Measurements from ENCODE around the gene ITGB8.

DNA sequence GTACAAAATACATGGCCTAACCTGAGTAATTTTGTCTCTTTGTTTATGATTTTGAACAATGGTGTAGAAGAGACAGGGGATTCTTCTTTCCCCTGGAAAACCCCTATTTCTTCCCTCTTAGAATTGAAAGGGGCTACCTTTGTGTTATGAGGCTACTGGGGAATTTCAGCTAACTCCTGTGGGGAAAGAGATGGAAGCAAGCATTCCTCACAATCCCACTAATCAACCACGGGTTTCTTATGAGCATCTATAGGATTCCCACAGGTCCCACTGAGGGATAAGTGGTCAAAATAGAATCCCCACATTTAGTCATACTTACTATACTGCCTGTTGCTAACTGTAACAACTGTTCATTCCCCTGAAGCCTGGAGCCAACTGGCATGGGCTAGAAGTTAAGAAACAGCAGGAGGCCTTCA, 32.2 kb upstream of the ITGB8 start:
- TF ChIP-seq, protein P1, sequence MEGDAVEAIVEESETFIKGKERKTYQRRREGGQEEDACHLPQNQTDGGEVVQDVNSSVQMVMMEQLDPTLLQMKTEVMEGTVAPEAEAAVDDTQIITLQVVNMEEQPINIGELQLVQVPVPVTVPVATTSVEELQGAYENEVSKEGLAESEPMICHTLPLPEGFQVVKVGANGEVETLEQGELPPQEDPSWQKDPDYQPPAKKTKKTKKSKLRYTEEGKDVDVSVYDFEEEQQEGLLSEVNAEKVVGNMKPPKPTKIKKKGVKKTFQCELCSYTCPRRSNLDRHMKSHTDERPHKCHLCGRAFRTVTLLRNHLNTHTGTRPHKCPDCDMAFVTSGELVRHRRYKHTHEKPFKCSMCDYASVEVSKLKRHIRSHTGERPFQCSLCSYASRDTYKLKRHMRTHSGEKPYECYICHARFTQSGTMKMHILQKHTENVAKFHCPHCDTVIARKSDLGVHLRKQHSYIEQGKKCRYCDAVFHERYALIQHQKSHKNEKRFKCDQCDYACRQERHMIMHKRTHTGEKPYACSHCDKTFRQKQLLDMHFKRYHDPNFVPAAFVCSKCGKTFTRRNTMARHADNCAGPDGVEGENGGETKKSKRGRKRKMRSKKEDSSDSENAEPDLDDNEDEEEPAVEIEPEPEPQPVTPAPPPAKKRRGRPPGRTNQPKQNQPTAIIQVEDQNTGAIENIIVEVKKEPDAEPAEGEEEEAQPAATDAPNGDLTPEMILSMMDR (conservative IDR thresholded peaks at IDR 0.05; ENCODE audit: low read depth in 2 of 2), result no peak
- TF ChIP-seq POLR2AphosphoS5 (IDR thresholded peaks at IDR 0.05; ENCODE audit: low read depth) (no peak), EZH2 (IDR thresholded peaks at IDR 0.05; ENCODE audit: low read depth, unreplicated experiment) (no peak), ZNF331 (CRISPR knock-in tag; IDR thresholded peaks at IDR 0.05; ENCODE audit: low read depth) (no peak), CREB1 (CRISPR knock-in tag; IDR thresholded peaks at IDR 0.05; ENCODE audit: low read depth) (no peak), EZH2phosphoT487 (IDR thresholded peaks at IDR 0.05; ENCODE audit: unreplicated experiment) (no peak), STAT1 (IDR thresholded peaks at IDR 0.05; ENCODE audit: unreplicated experiment) (no peak), NANOG (IDR thresholded peaks at IDR 0.05; ENCODE audit: borderline replicate concordance) (no peak), JUNB (IDR thresholded peaks at IDR 0.05; ENCODE audit: unreplicated experiment) (no peak), ZNF114 (CRISPR knock-in tag; IDR thresholded peaks at IDR 0.05) (no peak)
- TF ChIP-seq, protein P2, sequence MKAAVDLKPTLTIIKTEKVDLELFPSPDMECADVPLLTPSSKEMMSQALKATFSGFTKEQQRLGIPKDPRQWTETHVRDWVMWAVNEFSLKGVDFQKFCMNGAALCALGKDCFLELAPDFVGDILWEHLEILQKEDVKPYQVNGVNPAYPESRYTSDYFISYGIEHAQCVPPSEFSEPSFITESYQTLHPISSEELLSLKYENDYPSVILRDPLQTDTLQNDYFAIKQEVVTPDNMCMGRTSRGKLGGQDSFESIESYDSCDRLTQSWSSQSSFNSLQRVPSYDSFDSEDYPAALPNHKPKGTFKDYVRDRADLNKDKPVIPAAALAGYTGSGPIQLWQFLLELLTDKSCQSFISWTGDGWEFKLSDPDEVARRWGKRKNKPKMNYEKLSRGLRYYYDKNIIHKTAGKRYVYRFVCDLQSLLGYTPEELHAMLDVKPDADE (IDR thresholded peaks at IDR 0.05), result no peak
- TF ChIP-seq, protein P3, sequence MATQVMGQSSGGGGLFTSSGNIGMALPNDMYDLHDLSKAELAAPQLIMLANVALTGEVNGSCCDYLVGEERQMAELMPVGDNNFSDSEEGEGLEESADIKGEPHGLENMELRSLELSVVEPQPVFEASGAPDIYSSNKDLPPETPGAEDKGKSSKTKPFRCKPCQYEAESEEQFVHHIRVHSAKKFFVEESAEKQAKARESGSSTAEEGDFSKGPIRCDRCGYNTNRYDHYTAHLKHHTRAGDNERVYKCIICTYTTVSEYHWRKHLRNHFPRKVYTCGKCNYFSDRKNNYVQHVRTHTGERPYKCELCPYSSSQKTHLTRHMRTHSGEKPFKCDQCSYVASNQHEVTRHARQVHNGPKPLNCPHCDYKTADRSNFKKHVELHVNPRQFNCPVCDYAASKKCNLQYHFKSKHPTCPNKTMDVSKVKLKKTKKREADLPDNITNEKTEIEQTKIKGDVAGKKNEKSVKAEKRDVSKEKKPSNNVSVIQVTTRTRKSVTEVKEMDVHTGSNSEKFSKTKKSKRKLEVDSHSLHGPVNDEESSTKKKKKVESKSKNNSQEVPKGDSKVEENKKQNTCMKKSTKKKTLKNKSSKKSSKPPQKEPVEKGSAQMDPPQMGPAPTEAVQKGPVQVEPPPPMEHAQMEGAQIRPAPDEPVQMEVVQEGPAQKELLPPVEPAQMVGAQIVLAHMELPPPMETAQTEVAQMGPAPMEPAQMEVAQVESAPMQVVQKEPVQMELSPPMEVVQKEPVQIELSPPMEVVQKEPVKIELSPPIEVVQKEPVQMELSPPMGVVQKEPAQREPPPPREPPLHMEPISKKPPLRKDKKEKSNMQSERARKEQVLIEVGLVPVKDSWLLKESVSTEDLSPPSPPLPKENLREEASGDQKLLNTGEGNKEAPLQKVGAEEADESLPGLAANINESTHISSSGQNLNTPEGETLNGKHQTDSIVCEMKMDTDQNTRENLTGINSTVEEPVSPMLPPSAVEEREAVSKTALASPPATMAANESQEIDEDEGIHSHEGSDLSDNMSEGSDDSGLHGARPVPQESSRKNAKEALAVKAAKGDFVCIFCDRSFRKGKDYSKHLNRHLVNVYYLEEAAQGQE (IDR thresholded peaks at IDR 0.05; ENCODE audit: unreplicated experiment), result no peak
- TF ChIP-seq, protein P4, sequence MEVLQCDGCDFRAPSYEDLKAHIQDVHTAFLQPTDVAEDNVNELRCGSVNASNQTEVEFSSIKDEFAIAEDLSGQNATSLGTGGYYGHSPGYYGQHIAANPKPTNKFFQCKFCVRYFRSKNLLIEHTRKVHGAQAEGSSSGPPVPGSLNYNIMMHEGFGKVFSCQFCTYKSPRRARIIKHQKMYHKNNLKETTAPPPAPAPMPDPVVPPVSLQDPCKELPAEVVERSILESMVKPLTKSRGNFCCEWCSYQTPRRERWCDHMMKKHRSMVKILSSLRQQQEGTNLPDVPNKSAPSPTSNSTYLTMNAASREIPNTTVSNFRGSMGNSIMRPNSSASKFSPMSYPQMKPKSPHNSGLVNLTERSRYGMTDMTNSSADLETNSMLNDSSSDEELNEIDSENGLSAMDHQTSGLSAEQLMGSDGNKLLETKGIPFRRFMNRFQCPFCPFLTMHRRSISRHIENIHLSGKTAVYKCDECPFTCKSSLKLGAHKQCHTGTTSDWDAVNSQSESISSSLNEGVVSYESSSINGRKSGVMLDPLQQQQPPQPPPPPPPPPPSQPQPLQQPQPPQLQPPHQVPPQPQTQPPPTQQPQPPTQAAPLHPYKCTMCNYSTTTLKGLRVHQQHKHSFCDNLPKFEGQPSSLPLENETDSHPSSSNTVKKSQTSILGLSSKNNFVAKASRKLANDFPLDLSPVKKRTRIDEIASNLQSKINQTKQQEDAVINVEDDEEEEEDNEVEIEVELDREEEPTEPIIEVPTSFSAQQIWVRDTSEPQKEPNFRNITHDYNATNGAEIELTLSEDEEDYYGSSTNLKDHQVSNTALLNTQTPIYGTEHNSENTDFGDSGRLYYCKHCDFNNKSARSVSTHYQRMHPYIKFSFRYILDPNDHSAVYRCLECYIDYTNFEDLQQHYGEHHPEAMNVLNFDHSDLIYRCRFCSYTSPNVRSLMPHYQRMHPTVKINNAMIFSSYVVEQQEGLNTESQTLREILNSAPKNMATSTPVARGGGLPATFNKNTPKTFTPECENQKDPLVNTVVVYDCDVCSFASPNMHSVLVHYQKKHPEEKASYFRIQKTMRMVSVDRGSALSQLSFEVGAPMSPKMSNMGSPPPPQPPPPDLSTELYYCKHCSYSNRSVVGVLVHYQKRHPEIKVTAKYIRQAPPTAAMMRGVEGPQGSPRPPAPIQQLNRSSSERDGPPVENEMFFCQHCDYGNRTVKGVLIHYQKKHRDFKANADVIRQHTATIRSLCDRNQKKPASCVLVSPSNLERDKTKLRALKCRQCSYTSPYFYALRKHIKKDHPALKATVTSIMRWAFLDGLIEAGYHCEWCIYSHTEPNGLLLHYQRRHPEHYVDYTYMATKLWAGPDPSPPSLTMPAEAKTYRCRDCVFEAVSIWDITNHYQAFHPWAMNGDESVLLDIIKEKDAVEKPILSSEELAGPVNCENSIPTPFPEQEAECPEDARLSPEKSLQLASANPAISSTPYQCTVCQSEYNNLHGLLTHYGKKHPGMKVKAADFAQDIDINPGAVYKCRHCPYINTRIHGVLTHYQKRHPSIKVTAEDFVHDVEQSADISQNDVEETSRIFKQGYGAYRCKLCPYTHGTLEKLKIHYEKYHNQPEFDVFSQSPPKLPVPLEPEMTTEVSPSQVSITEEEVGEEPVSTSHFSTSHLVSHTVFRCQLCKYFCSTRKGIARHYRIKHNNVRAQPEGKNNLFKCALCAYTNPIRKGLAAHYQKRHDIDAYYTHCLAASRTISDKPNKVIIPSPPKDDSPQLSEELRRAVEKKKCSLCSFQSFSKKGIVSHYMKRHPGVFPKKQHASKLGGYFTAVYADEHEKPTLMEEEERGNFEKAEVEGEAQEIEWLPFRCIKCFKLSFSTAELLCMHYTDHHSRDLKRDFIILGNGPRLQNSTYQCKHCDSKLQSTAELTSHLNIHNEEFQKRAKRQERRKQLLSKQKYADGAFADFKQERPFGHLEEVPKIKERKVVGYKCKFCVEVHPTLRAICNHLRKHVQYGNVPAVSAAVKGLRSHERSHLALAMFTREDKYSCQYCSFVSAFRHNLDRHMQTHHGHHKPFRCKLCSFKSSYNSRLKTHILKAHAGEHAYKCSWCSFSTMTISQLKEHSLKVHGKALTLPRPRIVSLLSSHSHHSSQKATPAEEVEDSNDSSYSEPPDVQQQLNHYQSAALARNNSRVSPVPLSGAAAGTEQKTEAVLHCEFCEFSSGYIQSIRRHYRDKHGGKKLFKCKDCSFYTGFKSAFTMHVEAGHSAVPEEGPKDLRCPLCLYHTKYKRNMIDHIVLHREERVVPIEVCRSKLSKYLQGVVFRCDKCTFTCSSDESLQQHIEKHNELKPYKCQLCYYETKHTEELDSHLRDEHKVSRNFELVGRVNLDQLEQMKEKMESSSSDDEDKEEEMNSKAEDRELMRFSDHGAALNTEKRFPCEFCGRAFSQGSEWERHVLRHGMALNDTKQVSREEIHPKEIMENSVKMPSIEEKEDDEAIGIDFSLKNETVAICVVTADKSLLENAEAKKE (CRISPR knock-in tag; IDR thresholded peaks at IDR 0.05), result no peak

All from GM23338 (cell line).